Endothelial cell of umbilical vein (primary cell): ENCODE results near the gene SLC46A1. TPM values are rescaled to one million over a fixed set of nuclear protein-coding genes. Genes with fewer than 3 reads are reported as not detected.

Source experiments
- BruUV-seq: library from RNA; stranded (reverse); fragments of 400-500 nt; replicated peaks from 2 replicates; lab custom pipeline; 2021; lab: Mats Ljungman, UMichigan
- CTCF ChIA-PET: fragments of 300-600, 350-600 bp; sonication (Branson Sonifier 250); formaldehyde crosslinking; loops from one replicate; lab custom pipeline; 2021; ENCODE audit warnings: antibody characterized with exemption, inconsistent platforms; lab: Charles Lee
- POLR2A ChIA-PET: fragments of 300-600, 350-600 bp; sonication (Branson Sonifier 250); formaldehyde crosslinking; loops from one replicate; lab custom pipeline; 2021; ENCODE audit warnings: antibody characterized with exemption, inconsistent platforms; lab: Charles Lee
- DNase-seq: peaks from one replicate; pipeline ENCODE4 v3.0.0-alpha.2; 2011; ENCODE audit warnings: low read depth, low spot score
- FAIRE-seq: peaks from 2 replicates; lab custom pipeline; 2011; peaks lifted over from hg19 to GRCh38; lab: Jason Lieb, UNC
- H2AFZ ChIP-seq: 2 replicates; pipeline ENCODE4 v1.6.0; 2012; ENCODE audit warnings: low read depth, low read length, control low read depth, inconsistent platforms
- H3K27ac ChIP-seq: 2 replicates; pipeline ENCODE4 v1.5.1; 2011; ENCODE audit warnings: low read depth, mild to moderate bottlenecking, control low read depth, low read length, moderate library complexity; ENCODE audit not compliant: insufficient read depth
- H3K27me3 ChIP-seq, 2 experiments: 2 replicates each; pipeline versions ENCODE4 v1.6.0 to v1.6.1; 2011; ENCODE audit warnings: low read length in 2 of 2, mixed read lengths in 1 of 2; ENCODE audit not compliant: control insufficient read depth in 2 of 2, insufficient read depth in 2 of 2
- H3K36me3 ChIP-seq, 2 experiments: 2 replicates in 1 of 2; 3 replicates in 1 of 2; pipeline ENCODE4 v1.5.1; 2011; ENCODE audit warnings: low read length in 2 of 2, mild to moderate bottlenecking in 1 of 2, moderate library complexity in 1 of 2; ENCODE audit not compliant: control insufficient read depth in 2 of 2, insufficient read depth in 2 of 2; ENCODE audit errors: extremely low read depth in 1 of 2
- H3K4me1 ChIP-seq: 3 replicates; pipeline ENCODE4 v1.5.1; 2011; ENCODE audit warnings: mild to moderate bottlenecking, low read length; ENCODE audit not compliant: control insufficient read depth, insufficient read depth; ENCODE audit errors: extremely low read depth
- H3K4me2 ChIP-seq: 2 replicates; pipeline ENCODE4 v1.6.1; 2011; ENCODE audit warnings: low read length, control low read depth, mixed read lengths; ENCODE audit not compliant: insufficient read depth
- H3K4me3 ChIP-seq, 3 experiments: fragments of 200-600 bp in 1 of 3; sonication (generic), shearing (Covaris generic) in 1 of 3; replicated peaks in 1 of 3; 2 replicates each; pipeline ENCODE4 v1.5.1; 2011 to 2016; ENCODE audit warnings: control low read depth in 3 of 3, low read length in 3 of 3, mild to moderate bottlenecking in 2 of 3, inconsistent platforms in 1 of 3, low read depth in 1 of 3, moderate library complexity in 1 of 3; ENCODE audit not compliant: insufficient read depth in 1 of 3
- H3K79me2 ChIP-seq: 2 replicates; pipeline ENCODE4 v1.6.0; 2012; ENCODE audit warnings: low read length, inconsistent platforms; ENCODE audit not compliant: control insufficient read depth, insufficient read depth
- H3K9ac ChIP-seq: replicated peaks from 2 replicates; pipeline ENCODE3; 2011; ENCODE audit warnings: low read length, control low read depth; ENCODE audit not compliant: insufficient read depth; ENCODE audit errors: extremely low read depth
- H3K9me1 ChIP-seq: replicated peaks from 3 replicates; pipeline ENCODE4 v1.6.0; 2011; ENCODE audit warnings: mild to moderate bottlenecking, low read length; ENCODE audit not compliant: control insufficient read depth, insufficient read depth; ENCODE audit errors: extremely low read depth
- H3K9me3 ChIP-seq: replicated peaks from 2 replicates; pipeline ENCODE4 v1.5.1; 2012; ENCODE audit warnings: low read length, inconsistent platforms; ENCODE audit not compliant: control insufficient read depth, insufficient read depth
- H4K20me1 ChIP-seq: replicated peaks from 2 replicates; pipeline ENCODE3; 2011; ENCODE audit warnings: mild to moderate bottlenecking, low read length; ENCODE audit not compliant: control insufficient read depth, insufficient read depth; ENCODE audit errors: extremely low read depth
- CTCF ChIP-seq, 2 donors: IDR thresholded peaks; 1 replicate in 1 of 2; 2 replicates in 1 of 2; pipeline ENCODE4 v1.5.1; 2011; ENCODE audit warnings: low read length in 2 of 2, mild to moderate bottlenecking in 2 of 2, moderate library complexity in 2 of 2, control low read depth in 1 of 2, inconsistent platforms in 1 of 2, low read depth in 1 of 2; ENCODE audit not compliant: insufficient read depth in 1 of 2; ENCODE audit errors: extremely low read depth in 1 of 2
- EZH2 ChIP-seq: IDR thresholded peaks from 2 replicates; pipeline ENCODE4 v1.6.1; 2012; ENCODE audit warnings: borderline replicate concordance, low read depth, mild to moderate bottlenecking, moderate library complexity, low read length, inconsistent platforms; ENCODE audit not compliant: severe bottlenecking
- FOS ChIP-seq: IDR thresholded peaks from 2 replicates; pipeline ENCODE4 v1.6.1; 2011; ENCODE audit warnings: mild to moderate bottlenecking, low read length, moderate library complexity, borderline replicate concordance; ENCODE audit not compliant: insufficient read depth
- GATA2 ChIP-seq: IDR thresholded peaks from 2 replicates; pipeline ENCODE4 v1.7.0; 2011; ENCODE audit warnings: low read depth, mild to moderate bottlenecking, moderate library complexity, mixed read lengths, low read length; ENCODE audit not compliant: insufficient read length, insufficient read depth
- JUN ChIP-seq: IDR thresholded peaks from 2 replicates; pipeline ENCODE4 v1.6.1; 2011; ENCODE audit warnings: borderline replicate concordance, low read depth; ENCODE audit not compliant: insufficient read length, insufficient read depth
- MAX ChIP-seq: IDR thresholded peaks from 2 replicates; pipeline ENCODE4 v1.6.1; 2011; ENCODE audit not compliant: insufficient read depth, insufficient read length
- MYC ChIP-seq: IDR thresholded peaks from one replicate; pipeline ENCODE4 v1.6.1; 2011; ENCODE audit warnings: mild to moderate bottlenecking, low read depth, low read length
- POLR2A ChIP-seq: IDR thresholded peaks from 2 replicates; pipeline ENCODE4 v1.6.1; 2012; ENCODE audit warnings: low read depth, mild to moderate bottlenecking, control low read depth, low read length
- POLR2AphosphoS5 ChIP-seq: IDR thresholded peaks from 2 replicates; pipeline ENCODE4 v1.6.1; 2012; ENCODE audit warnings: low read depth, mild to moderate bottlenecking, control low read depth, low read length, moderate library complexity; ENCODE audit not compliant: insufficient read depth
- dilution Hi-C: fragments of 300-500 bp; cut with MboI; formaldehyde crosslinking; loops from one replicate; pipeline ENCODE4 v1.15.0; 2019; ENCODE audit warnings: low sequenced_read_pairs; ENCODE audit not compliant: extremely low pct_ligation_motif_present
- intact Hi-C: fragments of 100-400 bp; cut with micrococcal nuclease; formaldehyde crosslinking; loops from one replicate; pipeline ENCODE4 v1.10.0; 2022
- polyA plus RNA-seq, 4 experiments: library from polyadenylated mRNA; depleted of rRNA in 3 of 4; stranded (reverse) in 3 of 4; unstranded in 1 of 4; fragments of >200 nt; gene quantifications; 2 replicates each; pipeline versions ENCODE4 v1.2.1 to v1.2.3, GENCODE V29; 2011 to 2012; ENCODE audit warnings: missing spikeins in 1 of 4
- total RNA-seq: library from RNA; stranded (reverse); gene quantifications from 2 replicates; pipeline ENCODE4 v1.2.3, GENCODE V29; 2021

Gene SLC46A1
- total and polyA plus RNA-seq, 2 donors (not counting 3 experiments of a cell fraction or from before 2014, with no cell fraction given) = 2.6 to 4.1 TPM

GRCh38 chr17:28368306-28368831, 37.6 kb downstream of the SLC46A1 start:
- H3K4me3 ChIP-seq = no peak overlapping the region
- no peak for FAIRE-seq
- TF ChIP-seq JUN (no peak), POLR2AphosphoS5 (no peak), EZH2 (no peak), MYC (no peak), MAX (no peak), CTCF (IDR thresholded peaks at IDR 0.05; ENCODE audit: extremely low read depth in 1 of 2, insufficient read depth in 1 of 2, low read depth in 1 of 2, low read length in 2 of 2) (no peak), GATA2 (no peak), FOS (no peak), POLR2A (no peak)
- no peak overlapping the region for H3K9ac ChIP-seq
- DNase-seq = no peak
- no peaks in the 10 kb centered on the region for H4K20me1 ChIP-seq
- dilution Hi-C loops = no loop called here
- POLR2A ChIA-PET = no interaction called here
- H3K27me3 ChIP-seq = no peaks in the 10 kb centered on the region
- no peak overlapping the region for H2AFZ ChIP-seq
- CTCF ChIA-PET = interaction anchor here (0.7 to 6.7 kb wide), 4 partner anchors 11 to 117 kb away, joined by 3 to 36 read pairs (median 3); partner anchors contain the start of genes POLDIP2 and TNFAIP1
- H3K79me2 ChIP-seq = no peaks in the 10 kb centered on the region
- H3K36me3 ChIP-seq = peaks cover 0 to 7% of the 10 kb centered on the region in 2 experiments
- H3K9me1 ChIP-seq = no peaks in the 10 kb centered on the region
- peaks cover 13% of the 10 kb centered on the region for H3K4me1 ChIP-seq
- H3K4me2 ChIP-seq = no peak overlapping the region
- no TSS peak for BruUV-seq
- intact Hi-C loops = no loop called here
- H3K9me3 ChIP-seq = no peaks in the 10 kb centered on the region
- H3K27ac ChIP-seq = no peak overlapping the region
